Thoracic aorta (tissue), 2 donors: ENCODE measurements around the gene CNIH3. TPM values are rescaled to one million over a fixed set of nuclear protein-coding genes. Genes with fewer than 3 reads are reported as not detected.

Experiments
- ATAC-seq: fragments of 150-250 bp; one replicate; pipeline ENCODE4 v1.8.0; 2017; ENCODE audit warnings: low read depth; ENCODE audit not compliant: insufficient number of reproducible peaks, low FRiP score
- DNase-seq: peaks from one replicate; pipeline ENCODE4 v3.0.0-alpha.2; 2020; ENCODE audit warnings: low spot score
- H3K27ac ChIP-seq, 2 donors: fragments of 200-600 bp; sonication (generic); 1 replicate in 1 of 2; 2 replicates in 1 of 2; pipeline ENCODE4 v1.5.1; 2016; ENCODE audit warnings: mild to moderate bottlenecking in 2 of 2, moderate library complexity in 2 of 2
- H3K27me3 ChIP-seq: fragments of 200-600 bp; sonication (generic); replicated peaks from 2 replicates; pipeline ENCODE4 v1.6.0; 2016; ENCODE audit warnings: mild to moderate bottlenecking; ENCODE audit not compliant: insufficient read depth
- H3K36me3 ChIP-seq: fragments of 200-600 bp; sonication (generic); one replicate; pipeline ENCODE4 v1.5.1; 2016
- H3K4me1 ChIP-seq, 2 donors: fragments of 200-600 bp; sonication (generic); 1 replicate in 1 of 2; 2 replicates in 1 of 2; pipeline versions ENCODE4 v1.5.1 to v1.6.0; 2016; ENCODE audit warnings: low read depth in 2 of 2, mild to moderate bottlenecking in 1 of 2; ENCODE audit not compliant: control insufficient read depth in 1 of 2
- H3K4me3 ChIP-seq: fragments of 200-600 bp; sonication (generic); 2 replicates; pipeline ENCODE4 v1.5.1; 2016; ENCODE audit warnings: mild to moderate bottlenecking
- H3K9me3 ChIP-seq: fragments of 200-600 bp; sonication (generic); 2 replicates; pipeline ENCODE4 v1.5.1; 2016
- total RNA-seq, 2 donors: library from RNA; depleted of rRNA; stranded (reverse); fragments of >200 nt; gene quantifications; one replicate each; pipeline versions ENCODE4 v1.1.0 to v1.2.3, GENCODE V29; 2016
- TF ChIP-seq, protein P1 (sequence below): fragments of 200-600 bp; sonication (generic); IDR thresholded peaks from one replicate; pipeline ENCODE4 v1.5.1; 2019; ENCODE audit warnings: antibody characterized with exemption

The CNIH3 gene
- total RNA-seq, 2 donors from 2014 or later: 0.21 TPM; not detected in 1

DNA sequence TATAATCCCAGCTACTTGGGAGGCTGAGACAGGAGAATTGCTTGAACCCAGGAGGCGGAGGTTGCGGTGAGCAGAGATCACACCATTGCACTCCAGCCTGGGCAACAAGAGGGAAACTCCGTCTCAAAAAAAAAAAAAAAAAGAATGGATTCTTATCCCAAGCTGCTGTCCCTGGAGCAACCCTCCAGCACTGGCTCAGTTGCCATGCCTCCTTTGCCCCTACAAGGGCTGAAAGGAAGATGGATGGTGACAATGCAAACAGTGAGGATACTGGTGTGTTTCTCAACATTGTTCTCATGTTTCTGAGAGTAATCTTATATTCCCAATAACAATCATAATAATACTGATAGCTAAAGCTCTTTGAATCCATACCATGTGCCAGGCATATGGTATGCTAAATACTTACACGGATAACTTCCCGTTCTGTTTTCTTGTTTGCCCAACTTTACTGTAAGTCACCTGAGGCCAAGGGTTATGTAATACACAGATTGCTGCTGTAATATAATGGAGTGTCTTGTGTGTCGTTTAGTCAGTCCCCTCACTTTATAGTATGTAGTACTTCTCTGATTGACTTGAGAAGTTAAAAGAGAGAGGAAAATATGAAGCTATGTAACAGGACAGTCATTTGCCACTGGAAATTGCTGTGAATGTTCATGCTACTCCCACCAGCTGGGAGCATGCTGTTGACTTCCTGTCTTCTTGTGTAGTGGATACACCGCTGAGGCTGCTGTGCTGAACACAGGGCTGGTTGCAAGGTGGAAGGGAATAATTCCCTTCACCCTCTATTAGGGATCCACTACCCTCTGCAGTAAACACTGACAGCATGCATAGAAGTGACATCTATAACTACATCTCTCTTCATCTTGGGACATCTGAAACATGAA, 153.6 kb downstream of the CNIH3 start:
- ATAC-seq (no peak), DNase-seq (no peak)
- no peaks in the 10 kb centered on the region for H3K27me3 ChIP-seq
- TF ChIP-seq, protein P1, sequence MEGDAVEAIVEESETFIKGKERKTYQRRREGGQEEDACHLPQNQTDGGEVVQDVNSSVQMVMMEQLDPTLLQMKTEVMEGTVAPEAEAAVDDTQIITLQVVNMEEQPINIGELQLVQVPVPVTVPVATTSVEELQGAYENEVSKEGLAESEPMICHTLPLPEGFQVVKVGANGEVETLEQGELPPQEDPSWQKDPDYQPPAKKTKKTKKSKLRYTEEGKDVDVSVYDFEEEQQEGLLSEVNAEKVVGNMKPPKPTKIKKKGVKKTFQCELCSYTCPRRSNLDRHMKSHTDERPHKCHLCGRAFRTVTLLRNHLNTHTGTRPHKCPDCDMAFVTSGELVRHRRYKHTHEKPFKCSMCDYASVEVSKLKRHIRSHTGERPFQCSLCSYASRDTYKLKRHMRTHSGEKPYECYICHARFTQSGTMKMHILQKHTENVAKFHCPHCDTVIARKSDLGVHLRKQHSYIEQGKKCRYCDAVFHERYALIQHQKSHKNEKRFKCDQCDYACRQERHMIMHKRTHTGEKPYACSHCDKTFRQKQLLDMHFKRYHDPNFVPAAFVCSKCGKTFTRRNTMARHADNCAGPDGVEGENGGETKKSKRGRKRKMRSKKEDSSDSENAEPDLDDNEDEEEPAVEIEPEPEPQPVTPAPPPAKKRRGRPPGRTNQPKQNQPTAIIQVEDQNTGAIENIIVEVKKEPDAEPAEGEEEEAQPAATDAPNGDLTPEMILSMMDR: no peak
- no peaks in the 10 kb centered on the region for H3K4me1 ChIP-seq
- H3K9me3 ChIP-seq: no peaks in the 10 kb centered on the region
- H3K27ac ChIP-seq: no peak overlapping the region
- H3K36me3 ChIP-seq: no peaks in the 10 kb centered on the region
- no peak overlapping the region for H3K4me3 ChIP-seq

DNA sequence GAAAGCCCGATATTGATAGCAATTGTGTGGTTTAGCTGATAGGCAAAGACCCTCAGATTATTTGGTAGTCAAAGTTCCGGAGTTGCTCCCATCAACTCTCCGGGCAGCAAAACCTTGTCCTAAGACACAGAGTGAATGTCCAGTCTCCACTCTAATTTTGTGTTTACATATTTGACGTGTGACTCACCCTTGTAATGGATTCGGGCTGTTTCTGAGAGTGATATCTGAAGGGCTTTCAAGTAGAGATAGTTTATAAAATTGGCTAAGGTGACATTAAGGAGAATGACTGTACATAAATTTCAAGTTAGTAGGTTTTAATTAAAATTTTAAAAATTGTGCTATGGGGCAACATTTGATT, 154.2 kb downstream of the CNIH3 start:
- Histone ChIP-seq H3K4me3 (no peak overlapping the region), H3K36me3 (no peaks in the 10 kb centered on the region), H3K27ac (no peak overlapping the region), H3K4me1 (no peaks in the 10 kb centered on the region), H3K27me3 (no peaks in the 10 kb centered on the region), H3K9me3 (no peaks in the 10 kb centered on the region)
- ATAC-seq (no peak), DNase-seq (no peak)
- TF ChIP-seq, protein P1: no peak

DNA sequence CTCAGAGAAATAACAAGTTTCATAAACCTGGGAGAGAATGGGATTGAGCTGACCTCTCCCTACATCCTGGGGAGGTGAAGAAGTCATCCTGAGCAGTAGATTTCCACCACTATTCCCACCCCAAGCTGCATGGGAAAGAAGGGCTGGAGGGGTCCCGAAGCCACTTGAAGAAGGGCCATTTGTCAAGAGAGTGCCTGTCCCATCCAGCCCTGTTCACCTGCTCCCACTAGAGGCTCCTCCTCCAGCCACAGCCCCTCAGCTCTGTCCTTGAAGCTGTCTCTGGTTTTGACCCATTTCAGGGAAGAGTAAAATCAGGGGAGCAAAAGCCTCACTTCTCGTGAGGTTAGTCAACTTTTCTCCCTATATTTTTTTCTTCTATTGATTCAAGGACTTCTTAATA, 157.5 kb downstream of the CNIH3 start:
- no peaks in the 10 kb centered on the region for H3K36me3 ChIP-seq
- no peak overlapping the region for H3K4me3 ChIP-seq
- TF ChIP-seq, protein P1: no peak
- DNase-seq (no peak), ATAC-seq (no peak)
- H3K9me3 ChIP-seq: no peaks in the 10 kb centered on the region
- no peaks in the 10 kb centered on the region for H3K27me3 ChIP-seq
- no peak overlapping the region for H3K27ac ChIP-seq
- H3K4me1 ChIP-seq: no peaks in the 10 kb centered on the region

DNA sequence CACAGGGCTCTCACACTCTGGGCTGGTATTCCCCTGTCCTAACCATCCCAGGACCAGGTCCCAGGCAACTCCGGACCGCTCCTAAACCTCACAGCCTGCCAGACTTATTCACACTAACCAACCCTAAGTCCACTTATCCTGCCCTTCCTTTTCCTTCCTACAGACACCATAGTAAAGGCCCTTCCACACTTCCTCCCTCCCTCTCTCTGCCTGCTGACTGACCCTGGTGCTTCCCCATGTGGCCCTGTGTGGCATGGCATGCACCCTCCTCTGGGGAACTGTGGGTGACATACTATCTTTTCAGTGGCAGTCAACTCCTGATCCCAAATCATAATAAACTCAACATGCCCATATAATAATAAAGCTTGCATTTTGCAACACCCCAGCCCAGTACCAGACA, 158.3 kb downstream of the CNIH3 start:
- no peaks in the 10 kb centered on the region for H3K36me3 ChIP-seq
- TF ChIP-seq, protein P1: no peak
- H3K9me3 ChIP-seq: no peaks in the 10 kb centered on the region
- DNase-seq (no peak), ATAC-seq (no peak)
- H3K4me1 ChIP-seq: no peaks in the 10 kb centered on the region
- no peak overlapping the region for H3K4me3 ChIP-seq
- no peak overlapping the region for H3K27ac ChIP-seq
- no peaks in the 10 kb centered on the region for H3K27me3 ChIP-seq

DNA sequence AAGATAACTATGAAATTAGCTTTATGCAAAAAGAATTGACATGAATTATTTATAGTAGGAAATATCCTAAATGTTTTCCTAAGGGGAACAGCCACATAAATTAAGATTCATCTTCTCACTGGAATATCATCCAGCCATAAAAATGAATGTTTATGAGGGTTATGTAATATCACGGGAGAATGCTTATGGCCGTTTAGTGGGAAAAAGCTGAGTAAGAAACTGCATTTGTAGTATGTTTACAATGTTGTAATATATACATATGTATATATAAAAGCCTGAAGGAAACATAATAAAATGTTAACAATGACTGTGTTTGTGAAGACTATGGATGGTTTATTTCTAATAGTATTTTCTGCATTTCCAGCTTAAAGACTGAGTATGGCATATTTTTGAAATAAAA, 161.1 kb downstream of the CNIH3 start:
- H3K4me1 ChIP-seq: no peaks in the 10 kb centered on the region
- H3K36me3 ChIP-seq: no peaks in the 10 kb centered on the region
- no peak overlapping the region for H3K27ac ChIP-seq
- ATAC-seq (no peak), DNase-seq (no peak)
- no peaks in the 10 kb centered on the region for H3K9me3 ChIP-seq
- H3K27me3 ChIP-seq: no peaks in the 10 kb centered on the region
- no peak overlapping the region for H3K4me3 ChIP-seq
- TF ChIP-seq, protein P1: no peak
